CD4-positive, alpha-beta T cell treated with Interleukin-4 for 4 hours (primary cell): ENCODE results near the gene LRRC55.

Experiments
- DNase-seq: peaks from one replicate; pipeline ENCODE4 v3.0.0-alpha.2; 2020

The LRRC55 gene

DNA sequence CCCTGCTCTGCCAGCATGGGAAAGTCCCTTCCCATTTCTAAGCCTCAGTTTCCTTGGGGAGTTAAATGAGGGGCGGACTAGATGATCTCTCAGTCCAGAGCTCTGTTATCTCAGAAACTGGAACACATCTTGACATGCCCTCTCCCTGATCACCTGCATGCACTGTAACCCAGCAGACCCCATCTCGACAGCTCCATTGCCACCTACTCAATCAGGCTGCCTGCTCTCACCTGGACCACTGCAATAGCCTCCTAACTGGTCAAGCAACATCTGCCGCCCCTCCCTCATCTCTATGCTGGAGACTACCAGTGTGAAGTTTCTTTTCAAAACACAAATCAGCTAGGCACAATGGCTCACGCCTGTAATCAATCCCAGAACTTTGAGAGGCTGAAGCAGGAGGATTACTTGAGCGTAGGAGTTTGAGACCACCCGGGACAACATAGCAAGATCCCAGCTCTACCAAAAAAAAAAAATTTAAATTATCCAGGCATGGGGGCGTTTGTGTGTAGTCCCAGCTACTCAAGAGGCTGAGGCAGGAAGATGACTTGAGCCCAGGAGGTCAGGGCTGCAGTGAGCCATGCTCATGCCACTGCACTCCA, 22.2 kb downstream of the LRRC55 start:
- no peak for DNase-seq

DNA sequence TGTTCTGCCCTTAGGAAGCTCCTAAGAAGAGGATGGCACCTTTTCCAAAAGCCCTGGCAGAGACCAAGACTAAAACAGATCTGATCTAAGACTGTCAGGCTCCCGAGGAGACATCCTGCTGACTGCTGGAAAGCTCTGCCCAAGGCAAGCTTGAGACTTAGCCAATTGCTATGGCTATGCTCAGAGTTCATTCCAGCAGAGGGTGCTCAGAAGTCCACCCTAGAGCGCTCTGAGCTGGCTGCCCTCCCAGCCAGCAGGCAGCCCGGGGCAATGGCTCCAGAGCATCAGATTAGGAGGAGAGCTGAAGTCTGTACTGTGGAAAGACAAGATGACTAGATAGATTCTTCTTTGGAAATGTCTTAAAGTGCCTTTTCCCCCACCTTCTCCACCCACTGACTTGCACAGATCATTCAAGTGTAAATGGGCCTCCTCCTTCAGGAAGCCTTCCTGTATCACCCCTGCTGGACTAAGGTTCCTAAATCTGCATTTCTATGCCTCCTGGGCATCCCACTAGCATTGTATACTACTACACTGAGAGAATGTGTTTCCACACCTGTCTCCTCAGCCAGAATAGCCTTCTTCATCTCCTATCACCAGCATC, 23.4 kb downstream of the LRRC55 start:
- no peak for DNase-seq

DNA sequence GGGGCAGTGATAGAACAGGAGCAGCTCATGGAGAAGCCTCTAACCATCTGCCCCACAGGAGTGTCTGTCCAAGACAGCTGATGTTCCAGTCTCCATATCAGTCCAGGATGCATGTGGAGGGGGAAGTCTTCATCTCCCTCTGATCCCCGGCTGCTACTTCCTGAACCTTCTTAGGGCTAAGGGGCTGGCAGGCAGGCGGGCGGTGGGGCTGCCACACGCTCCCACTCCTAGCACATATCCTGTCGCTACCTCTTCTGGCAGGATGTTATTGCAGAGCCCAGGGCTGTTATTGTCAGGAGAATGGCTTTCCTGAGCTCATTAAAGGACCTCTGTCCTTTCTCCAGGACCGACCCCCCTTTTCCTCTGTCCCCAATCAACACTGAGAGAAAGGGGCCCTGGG, 25.4 kb downstream of the LRRC55 start:
- DNase-seq: no peak

DNA sequence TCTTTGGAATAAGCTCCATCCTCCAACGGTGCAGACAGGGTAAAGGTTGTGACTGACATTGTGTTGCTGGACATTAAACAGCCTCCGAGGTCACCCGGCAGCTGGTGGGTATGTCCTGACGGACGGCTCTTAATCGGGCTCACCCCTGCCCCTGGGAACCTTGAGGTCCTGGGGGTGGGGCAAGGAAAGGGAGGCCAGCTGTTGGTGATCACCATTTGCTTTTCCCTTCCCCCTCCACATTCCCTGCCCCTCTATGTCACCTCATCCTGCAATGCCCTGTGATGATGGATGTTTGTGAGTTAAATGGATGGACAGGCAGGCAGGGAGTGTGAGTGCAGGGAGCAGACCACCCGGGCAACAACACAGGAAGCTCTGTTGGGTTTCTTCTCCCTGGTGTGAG, 29.0 kb downstream of the LRRC55 start:
- DNase-seq: no peak

DNA sequence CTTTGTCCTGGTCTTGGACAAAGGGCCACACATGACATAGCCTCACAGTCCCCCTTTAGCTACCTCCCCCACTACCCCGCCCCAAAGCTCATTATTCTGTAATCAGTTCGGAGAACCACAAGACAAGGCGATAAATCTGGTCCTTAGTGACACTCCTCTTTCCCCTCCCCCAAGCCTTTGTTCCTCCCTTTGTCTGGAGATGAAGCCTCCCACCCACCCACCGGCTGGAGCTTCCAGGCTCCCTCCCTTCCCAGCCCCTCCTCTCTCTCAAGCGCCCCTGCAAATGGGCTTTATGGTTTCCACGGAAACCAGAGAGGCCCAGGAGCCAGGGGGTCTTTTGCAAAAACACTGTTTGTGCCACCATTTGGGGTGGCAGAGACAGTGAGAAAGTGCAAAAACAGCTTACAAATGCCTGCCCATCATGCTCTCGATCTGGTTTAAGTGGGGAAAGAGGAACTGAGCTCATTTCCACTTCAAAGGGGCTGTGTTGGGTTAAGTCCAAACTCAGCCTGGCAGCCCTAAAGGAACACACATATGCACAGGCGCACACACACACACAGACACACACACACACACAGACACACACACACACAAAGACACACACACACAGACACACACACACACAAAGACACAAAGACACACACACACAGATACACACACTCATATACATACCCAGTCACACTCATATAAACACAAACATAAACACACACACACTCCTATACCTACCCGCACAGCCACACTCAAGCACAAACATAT, 31.8 kb downstream of the LRRC55 start:
- no peak for DNase-seq

DNA sequence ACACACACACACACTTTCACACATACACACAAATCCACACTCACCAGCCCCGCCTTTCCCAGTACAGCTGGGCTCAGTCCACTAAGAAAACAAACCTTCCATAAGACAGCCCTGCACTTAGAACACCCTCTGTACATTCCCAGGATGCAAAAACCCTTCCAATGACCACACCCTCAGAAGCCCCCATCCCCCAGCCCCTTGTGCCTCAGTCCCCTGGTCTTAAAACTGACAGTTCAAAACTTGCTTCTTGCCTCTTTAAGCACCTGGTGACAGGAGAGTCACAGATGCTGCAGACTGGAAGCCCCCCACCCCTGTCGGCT, 32.3 kb downstream of the LRRC55 start:
- no peak for DNase-seq

DNA sequence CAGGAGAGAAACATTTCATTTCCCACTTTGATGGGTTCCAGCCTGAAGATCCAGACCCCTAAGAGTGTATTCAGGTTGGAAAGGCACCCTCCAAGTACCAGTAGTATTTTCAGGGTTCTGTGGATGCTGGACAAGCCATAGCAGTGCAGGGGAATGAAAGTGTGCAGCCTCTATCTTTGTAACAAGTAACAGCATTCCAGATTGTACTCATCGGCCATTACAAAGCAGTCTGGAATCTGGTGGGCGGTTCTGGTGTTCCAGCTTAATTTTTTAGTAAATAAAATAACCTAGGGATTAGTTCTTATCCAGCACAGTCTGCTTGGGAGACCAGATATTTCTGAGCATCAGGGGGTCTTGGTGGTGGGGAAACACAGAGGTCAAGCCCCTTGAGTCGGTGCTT, 32.7 kb downstream of the LRRC55 start:
- DNase-seq: no peak

DNA sequence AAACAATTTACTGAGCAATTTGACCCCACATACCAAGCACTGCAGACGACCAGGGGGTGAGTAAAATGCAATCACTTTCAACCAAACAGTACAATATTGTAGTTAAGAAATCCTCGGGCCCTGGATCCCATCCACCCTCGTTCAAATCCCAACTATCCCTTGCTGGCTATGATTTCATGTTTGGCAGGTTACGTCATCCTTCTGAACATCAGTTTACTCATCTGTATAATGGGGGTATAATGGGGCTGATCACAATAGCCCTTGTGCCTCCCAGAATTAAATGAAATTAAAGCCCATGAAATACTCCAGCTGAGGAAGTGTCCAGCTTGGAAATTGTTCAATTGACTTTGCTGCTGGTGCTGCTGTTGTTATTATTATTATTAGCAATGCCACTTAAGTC, 34.7 kb downstream of the LRRC55 start:
- DNase-seq: no peak

DNA sequence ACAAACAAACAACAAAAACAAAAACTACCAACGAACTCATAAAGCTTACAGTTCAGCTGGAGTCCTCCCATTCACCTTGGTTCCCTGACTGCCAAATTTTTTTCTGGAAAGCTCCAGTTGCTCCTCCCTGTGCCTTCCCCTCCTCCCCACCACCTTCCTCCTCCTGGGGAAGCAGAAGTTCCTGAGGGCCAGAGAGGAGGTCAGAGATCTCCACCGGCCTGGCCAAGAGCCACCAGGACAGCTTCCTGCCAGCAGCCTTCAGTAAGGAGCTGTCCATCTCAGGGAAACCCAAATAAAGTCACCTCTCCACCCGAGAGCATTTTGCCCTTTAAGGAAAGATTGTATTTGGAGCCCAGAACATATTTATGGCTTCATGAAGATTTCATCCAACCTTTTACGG, 35.3 kb downstream of the LRRC55 start:
- DNase-seq: no peak

DNA sequence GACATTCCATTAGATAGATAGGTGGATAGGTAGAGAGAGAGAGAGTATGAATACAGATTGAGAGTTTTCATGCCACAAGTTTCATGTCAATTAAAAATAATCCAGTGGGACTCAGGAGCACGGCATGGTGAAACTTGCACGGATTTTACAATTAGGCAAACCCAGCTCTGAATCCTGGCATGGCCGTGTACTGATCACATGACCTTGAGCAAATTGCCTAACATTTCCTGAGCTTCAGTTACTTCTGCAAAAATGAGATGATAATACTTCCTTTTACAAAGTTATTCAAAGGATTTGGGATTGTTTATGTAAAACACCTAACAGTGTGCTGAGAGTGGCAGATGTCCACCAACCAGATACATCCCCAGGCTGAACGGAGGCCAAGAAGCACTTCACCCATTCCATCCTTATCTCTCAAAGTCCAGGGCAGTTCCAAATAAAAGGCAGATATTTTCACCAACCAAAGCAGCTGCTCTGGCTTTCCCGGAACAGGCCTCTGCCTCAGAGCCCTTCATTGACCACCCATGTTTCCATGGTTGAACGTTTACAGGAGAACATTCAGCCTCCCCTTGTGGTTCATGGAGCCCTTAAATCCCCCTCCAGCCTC, 37.4 kb downstream of the LRRC55 start:
- DNase-seq: no peak

DNA sequence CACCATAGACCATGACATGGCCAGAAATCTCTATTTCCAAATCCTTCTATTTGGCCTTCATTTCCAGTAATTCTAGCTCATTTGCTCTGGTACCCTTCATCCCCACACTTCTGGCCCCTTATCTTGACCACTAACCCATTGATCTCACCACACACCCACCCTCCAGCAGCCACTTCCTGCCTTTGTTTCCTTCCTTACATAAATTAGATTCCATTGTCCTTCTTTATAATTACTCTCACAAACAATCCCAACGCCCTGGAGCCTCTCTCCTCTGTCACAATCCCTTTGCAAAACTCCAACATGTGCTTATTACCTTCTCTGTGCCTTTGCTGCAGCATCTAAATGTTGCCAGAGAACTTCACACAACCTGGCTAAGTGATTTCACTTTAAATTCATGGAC, 40.5 kb downstream of the LRRC55 start:
- DNase-seq: no peak

DNA sequence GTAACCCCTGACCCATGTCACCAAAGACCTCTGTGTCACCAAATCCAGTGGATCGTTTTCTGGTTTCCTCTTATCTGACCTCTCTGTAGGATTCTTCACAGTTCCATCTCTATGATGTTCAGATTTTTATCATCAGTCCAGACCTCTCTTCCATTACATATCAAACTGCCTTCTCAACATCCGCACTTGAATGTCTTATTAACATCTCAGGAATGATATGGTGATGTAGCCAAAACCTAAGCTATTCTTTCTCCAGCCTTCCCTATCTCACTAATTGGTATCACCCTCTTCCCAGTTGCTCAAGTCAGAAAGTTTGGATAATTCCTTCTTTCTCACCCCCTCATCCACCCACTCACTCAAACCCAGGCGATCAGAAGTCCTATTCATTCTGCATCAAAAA, 41.8 kb downstream of the LRRC55 start:
- no peak for DNase-seq

DNA sequence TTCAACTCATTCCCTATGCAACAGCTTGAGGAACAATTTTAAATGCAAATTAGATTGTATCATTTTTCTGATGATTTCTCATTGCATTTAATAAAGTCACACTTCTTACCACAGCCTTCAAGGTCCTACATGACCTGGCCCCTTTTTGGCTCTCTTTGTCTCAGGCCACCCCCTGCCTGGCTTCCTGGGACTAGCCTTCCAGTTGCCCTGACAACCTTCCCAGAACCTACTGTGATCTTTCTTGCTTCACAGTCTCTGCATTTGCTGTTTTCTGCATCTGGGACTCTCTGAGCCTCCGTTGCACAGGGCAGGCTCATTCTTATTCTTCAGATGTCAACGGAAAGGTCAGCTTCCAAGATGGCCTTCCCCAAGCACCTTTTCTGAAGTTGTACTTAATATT, 42.4 kb downstream of the LRRC55 start:
- DNase-seq: no peak

DNA sequence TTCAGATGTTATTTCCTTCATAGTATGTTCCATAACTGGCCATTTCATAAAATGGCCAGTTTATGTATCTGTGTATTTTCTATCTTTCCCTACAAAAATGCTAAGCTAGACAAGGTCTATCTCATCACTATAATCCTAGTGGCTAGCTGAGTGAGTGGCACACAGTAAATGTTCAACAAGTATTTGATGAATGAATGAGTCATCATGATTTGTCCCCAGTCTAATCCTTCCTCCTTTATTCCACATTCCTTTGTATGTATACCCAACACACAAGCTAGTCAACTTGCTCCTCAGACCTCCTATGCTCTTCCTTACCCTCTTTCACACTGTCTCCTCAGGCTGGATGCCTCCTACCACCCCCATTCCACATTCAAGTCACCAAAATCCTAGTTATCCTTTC, 42.8 kb downstream of the LRRC55 start:
- DNase-seq: no peak

DNA sequence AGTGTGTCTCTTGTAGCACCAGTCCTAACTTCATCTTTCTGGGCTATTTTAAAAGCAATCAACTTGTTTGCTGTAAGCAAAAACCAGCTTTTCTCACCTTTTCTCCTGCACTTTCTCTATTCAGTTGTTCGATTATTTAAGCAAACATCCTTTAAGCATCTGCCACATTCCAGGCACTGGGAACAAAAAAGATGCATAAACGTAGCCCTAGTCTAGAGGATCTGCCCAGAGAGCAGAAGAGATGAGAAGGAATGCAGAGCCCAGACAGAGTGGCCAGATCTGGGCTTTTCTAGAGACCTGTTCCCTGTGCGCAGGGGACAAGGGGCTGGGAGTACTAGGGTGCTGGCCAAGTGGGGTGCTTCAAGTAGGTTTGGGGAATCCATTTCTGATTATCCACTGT, 46.8 kb downstream of the LRRC55 start:
- no peak for DNase-seq

DNA sequence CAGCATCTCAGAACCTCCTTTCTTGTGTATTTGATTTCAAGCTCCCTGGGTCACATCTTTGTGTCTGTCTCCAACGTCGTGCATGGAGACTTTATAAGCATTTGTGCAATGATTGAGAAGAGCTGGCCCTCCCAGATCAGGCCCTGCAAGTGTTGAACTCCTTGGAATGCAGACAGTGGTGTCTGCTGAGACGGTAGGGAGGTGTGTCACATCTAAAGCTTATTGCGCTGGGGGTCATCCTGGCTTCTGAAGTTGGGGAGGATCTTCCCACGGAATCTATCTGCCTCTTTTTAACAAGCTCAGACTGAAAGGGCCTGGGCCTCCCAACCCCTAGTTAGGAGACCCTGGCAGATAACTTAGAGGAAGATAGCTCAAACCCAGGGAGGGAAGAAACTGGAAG, 48.6 kb downstream of the LRRC55 start:
- DNase-seq: no peak

DNA sequence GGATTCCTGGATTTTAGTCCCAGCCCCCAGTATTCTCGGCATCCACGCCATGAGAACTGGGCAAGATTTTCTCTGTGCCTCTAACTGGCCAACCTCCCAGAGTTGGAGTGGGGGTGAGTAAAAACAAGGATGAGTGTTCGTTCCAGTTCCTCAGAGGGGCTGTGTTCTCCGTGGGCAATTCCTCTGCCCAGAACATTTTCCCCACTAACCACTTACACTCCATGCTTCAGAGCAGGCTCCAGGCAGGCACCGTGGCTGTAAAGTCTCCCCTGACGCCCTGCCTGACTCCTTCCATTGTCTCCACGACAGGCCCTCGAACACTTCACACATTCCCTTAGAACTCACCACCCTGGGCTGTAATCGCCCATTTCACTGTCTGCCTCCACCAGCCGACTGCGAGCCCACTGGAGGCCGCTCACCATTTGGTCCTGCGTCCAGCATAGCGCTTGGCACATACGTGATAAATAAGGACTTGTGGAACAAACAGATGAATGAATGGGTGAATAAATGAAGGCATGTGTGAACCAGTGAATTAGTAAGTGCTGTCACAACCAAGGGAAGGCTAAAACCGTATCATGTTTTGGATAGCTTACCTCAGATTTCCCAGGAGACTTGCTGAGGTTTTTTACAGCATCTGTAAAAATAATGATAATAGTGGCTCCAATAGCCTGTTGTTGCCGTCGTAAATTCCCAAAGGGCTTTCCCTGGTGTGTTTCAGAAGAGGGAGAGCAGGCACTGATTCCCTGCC, 49.2 kb downstream of the LRRC55 start:
- no peak for DNase-seq

DNA sequence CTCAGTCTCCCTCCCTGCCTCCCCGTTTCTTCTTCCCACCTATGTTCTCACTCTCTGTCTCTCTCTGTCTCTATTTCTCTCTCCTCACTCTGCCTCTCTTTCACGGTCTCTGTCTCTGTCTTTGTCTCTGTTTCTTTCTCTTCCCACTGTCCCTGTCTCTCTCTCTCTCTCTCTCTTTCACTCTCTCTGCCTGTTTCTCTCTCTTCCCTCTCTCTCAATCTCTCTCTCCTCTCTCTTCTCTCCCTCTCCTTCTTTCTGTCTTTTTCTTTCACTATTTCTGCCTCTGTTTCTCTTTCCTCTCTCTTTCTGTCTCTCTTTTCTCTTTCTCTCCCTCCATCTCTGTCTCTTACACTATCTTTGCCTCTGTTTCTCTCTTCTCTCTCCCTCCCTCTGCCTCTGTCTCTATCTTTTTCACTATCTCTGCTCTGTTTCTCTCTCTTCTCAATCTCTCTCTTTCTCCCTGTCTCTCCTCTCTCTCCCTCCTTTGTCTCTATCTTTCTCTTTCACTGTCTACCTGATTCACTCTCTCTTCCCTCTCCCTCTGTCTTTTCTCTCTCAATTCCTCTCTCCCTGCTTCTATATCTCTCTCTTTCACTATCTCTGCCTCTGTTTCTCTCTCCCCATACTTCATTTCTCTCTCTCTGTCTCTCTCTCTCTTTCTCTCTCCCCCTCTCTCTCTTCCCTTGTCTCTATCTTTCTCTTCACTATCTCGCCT, 49.9 kb downstream of the LRRC55 start:
- no peak for DNase-seq

DNA sequence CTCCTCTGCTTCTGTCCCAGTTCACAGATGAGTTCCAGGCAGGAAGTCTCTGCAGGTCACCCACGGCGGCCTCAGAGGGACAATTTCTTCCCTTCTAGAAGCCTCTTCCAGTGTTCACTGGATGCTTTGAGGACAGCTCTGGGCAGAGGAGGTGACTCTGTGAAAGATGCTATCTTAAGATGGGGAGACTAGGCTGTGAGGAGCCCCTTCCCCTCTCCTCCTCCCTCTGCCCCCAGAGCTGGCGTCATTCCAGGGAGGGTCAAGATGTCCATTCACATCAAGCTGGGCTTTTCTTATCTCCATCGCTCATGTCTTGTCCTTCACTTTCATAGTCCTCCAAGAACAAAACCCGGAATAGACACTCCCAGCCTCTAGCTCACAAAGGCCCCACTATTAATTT, 51.9 kb downstream of the LRRC55 start:
- no peak for DNase-seq

DNA sequence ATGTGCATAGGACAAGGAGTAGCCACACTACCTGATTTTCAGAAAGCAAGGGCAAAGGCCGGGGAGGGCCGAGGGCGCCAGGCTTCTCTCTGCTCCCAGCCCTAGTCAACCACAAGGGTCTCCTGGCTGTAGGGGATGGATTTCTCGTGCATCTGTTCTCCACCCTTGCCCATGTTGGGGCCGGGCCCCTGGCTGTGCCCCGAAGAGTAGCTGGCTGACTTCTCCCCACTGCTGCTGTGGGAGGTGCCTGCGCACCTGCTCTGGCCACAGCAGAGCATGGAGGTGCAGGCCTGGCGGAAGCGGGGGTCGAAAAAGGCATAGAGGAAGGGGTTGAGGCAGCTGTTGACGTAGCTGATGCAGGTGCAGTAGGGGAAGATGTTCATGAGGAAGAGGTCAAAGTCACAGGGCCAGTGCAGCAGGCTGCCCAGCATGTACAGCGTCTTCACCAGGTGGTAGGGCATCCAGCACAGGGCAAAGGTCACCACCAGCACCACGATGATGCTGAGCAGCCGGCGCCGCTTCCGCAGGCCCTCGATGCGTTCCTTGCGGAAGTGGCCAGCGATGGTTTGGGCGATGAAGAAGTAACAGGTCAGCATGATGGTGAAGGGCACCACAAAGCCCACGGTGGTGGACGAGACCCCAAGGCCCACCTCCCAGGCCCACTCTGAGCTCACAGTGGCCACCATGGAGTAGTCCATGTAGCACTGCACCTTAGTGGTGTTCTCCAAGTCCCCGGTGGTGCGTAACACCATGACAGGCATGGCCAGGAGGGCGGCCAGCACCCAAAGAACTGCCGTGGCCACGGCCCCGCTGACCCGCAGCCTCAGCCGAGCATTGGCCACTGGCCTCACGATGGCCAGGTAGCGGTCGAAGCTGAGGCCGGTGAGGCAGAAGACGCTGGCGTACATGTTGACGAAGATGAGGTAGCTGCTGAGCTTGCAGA, 54.3 kb downstream of the LRRC55 start:
- no peak for DNase-seq

DNA sequence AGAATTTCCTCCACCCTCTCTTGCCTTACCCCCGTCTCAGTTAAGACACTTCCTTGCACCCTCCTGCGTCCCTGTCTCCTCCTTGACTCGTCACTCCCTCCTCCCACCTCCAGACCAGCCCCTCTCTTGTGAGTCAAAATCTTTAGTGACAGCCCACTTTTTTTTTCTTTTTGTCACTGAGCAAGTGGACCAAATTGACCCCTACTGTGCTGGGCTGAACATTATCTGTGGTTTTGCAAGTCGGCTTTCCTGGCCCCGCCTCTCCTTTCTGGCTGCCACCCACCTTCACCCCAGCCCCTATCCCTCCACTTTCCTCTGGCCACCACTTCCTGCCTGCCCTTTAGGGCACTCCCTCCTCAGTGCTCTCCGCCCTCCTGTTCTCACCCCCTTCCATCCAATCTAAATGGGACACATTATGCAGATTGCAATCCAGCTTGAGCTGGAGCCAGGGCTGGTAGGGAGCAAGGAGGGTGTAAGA, 55.5 kb downstream of the LRRC55 start, which contains the start of gene APLNR:
TSS of gene APLNR (minus strand) at position 47 of the 478 bp plus-strand sequence. CDS start 246 bp downstream, outside the sequence.
- no peak for DNase-seq
